WERI-Rb-1 (cell line): ENCODE results near the gene TSPAN31.

Experiments
- DNase-seq: peaks from one replicate; pipeline ENCODE4 v3.0.0-alpha.2; 2020
- H3K27ac ChIP-seq: fragments of 250-450 bp; sonication (Bioruptor Pico); 2 replicates; pipeline ENCODE4 v1.5.1; 2020; ENCODE audit warnings: mild to moderate bottlenecking, moderate library complexity
- H3K27me3 ChIP-seq: fragments of 250-450 bp; sonication (Bioruptor Pico); 2 replicates; pipeline ENCODE4 v1.5.1; 2021; ENCODE audit warnings: mild to moderate bottlenecking, low read depth, moderate library complexity; ENCODE audit not compliant: insufficient read depth, severe bottlenecking
- H3K36me3 ChIP-seq: fragments of 250-450 bp; sonication (Bioruptor Pico); 2 replicates; pipeline ENCODE4 v1.5.1; 2020; ENCODE audit warnings: mild to moderate bottlenecking, moderate library complexity
- H3K4me3 ChIP-seq: 2 replicates; pipeline ENCODE4 v1.5.1; 2011; ENCODE audit warnings: low read depth, mild to moderate bottlenecking, control low read depth, low read length
- H3K9me3 ChIP-seq: fragments of 250-450 bp; sonication (Bioruptor Pico); 2 replicates; pipeline ENCODE4 v1.5.1; 2021; ENCODE audit warnings: mild to moderate bottlenecking, moderate library complexity; ENCODE audit not compliant: severe bottlenecking
- CTCF ChIP-seq: IDR thresholded peaks from 2 replicates; pipeline ENCODE4 v1.5.1; 2011; ENCODE audit warnings: low read depth, mild to moderate bottlenecking, control low read depth, inconsistent platforms, low read length

Gene TSPAN31

GRCh38 chr12:57793920-57794319, 49.1 kb downstream of the TSPAN31 start:
- H3K27ac ChIP-seq, result no peak overlapping the region
- no peaks in the 10 kb centered on the region for H3K27me3 ChIP-seq
- no peaks in the 10 kb centered on the region for H3K9me3 ChIP-seq
- H3K4me3 ChIP-seq, result no peak overlapping the region
- no peak for DNase-seq
- peaks cover 64% of the 10 kb centered on the region for H3K36me3 ChIP-seq
- TF ChIP-seq CTCF, result no peak

DNA sequence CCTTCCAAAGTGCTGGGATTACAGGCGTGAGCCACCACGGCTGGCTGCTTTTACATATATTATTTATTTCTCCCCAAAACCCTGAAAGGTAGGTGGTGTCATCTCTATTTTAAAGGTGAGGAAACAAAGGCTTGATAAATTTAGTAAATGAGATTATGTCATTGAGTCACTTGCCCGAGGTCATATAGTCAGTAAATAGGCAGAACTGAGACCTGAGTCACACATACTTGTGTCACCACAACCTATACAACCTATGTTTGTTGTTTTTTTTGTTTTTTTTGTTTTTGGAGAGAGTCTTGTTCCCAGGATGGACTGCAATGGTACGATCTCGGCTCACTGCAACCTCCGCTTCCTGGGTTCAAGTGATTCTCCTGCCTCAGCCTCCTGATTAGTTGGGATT, 50.5 kb downstream of the TSPAN31 start:
- no peaks in the 10 kb centered on the region for H3K9me3 ChIP-seq
- no peak for TF ChIP-seq CTCF
- peaks cover 53% of the 10 kb centered on the region for H3K36me3 ChIP-seq
- H3K27ac ChIP-seq, result no peak overlapping the region
- H3K27me3 ChIP-seq, result no peaks in the 10 kb centered on the region
- no peak overlapping the region for H3K4me3 ChIP-seq
- DNase-seq, result no peak

- Histone ChIP-seq H3K9me3 (no peaks in the 10 kb centered on the region), H3K27ac (no peak overlapping the region), H3K36me3 (peaks cover 46% of the 10 kb centered on the region), H3K27me3 (no peaks in the 10 kb centered on the region), H3K4me3 (no peak overlapping the region)
- no peak for TF ChIP-seq CTCF
- DNase-seq, result no peak
These were observed 52.2 kb downstream of the TSPAN31 start for GRCh38 chr12:57796996-57797395.

- no peak for TF ChIP-seq CTCF
- peaks cover 48% of the 10 kb centered on the region for H3K36me3 ChIP-seq
- no peak for DNase-seq
- H3K27ac ChIP-seq, result no peak overlapping the region
- H3K9me3 ChIP-seq, result no peaks in the 10 kb centered on the region
- H3K27me3 ChIP-seq, result no peaks in the 10 kb centered on the region
- H3K4me3 ChIP-seq, result no peak overlapping the region
These were observed 53.1 kb downstream of the TSPAN31 start for GRCh38 chr12:57797933-57798332.
